Mesenchymal stem cell (in vitro differentiated cells and primary cell): ENCODE measurements around the gene QPCTL.
A peak's percentile ranks its signal among the peaks of the same experiment; 100 is the strongest.

Source experiments
- DNase-seq: peaks from one replicate; pipeline ENCODE4 v3.0.0-alpha.2; 2013
- H2AFZ ChIP-seq: one replicate; pipeline ENCODE4 v1.6.1; 2013; ENCODE audit warnings: low read depth, mild to moderate bottlenecking, control low read depth, inconsistent platforms, low read length, moderate library complexity
- H2AK5ac ChIP-seq: 2 replicates; pipeline ENCODE4 v1.6.1; 2013; ENCODE audit warnings: low read length, moderate library complexity, mild to moderate bottlenecking, inconsistent platforms; ENCODE audit not compliant: severe bottlenecking
- H2BK120ac ChIP-seq: one replicate; pipeline ENCODE4 v1.6.1; 2013; ENCODE audit warnings: low read depth, mild to moderate bottlenecking, inconsistent platforms, low read length, moderate library complexity
- H2BK12ac ChIP-seq, 2 experiments: one replicate each; pipeline ENCODE4 v1.6.1; 2013; ENCODE audit warnings: inconsistent platforms in 2 of 2, low read length in 2 of 2, mild to moderate bottlenecking in 2 of 2, moderate library complexity in 2 of 2, control low read depth in 1 of 2
- H2BK15ac ChIP-seq: one replicate; pipeline ENCODE4 v1.6.1; 2013; ENCODE audit warnings: mild to moderate bottlenecking, low read depth, inconsistent platforms; ENCODE audit not compliant: poor library complexity, severe bottlenecking
- H2BK5ac ChIP-seq: 2 replicates; pipeline ENCODE4 v1.6.1; 2013; ENCODE audit warnings: low read depth, mild to moderate bottlenecking, low read length, control low read depth, inconsistent platforms; ENCODE audit not compliant: poor library complexity, severe bottlenecking
- H3K14ac ChIP-seq, 2 experiments: one replicate each; pipeline ENCODE4 v1.6.1; 2013; ENCODE audit warnings: inconsistent platforms in 2 of 2, low read length in 2 of 2, control low read depth in 1 of 2, mild to moderate bottlenecking in 1 of 2, moderate library complexity in 1 of 2
- H3K18ac ChIP-seq, 2 experiments: one replicate each; pipeline ENCODE4 v1.6.1; 2013; ENCODE audit warnings: inconsistent platforms in 2 of 2, low read length in 2 of 2, control low read depth in 1 of 2, low read depth in 1 of 2, mild to moderate bottlenecking in 1 of 2
- H3K23ac ChIP-seq, 2 experiments: one replicate each; pipeline ENCODE4 v1.6.1; 2013; ENCODE audit warnings: inconsistent platforms in 2 of 2, low read length in 2 of 2, mild to moderate bottlenecking in 2 of 2, moderate library complexity in 2 of 2, control low read depth in 1 of 2
- H3K27ac ChIP-seq: 2 replicates; pipeline ENCODE4 v1.5.1; 2013; ENCODE audit warnings: mild to moderate bottlenecking, moderate library complexity, low read length, control low read depth, inconsistent platforms; ENCODE audit not compliant: poor library complexity, severe bottlenecking
- H3K27me3 ChIP-seq, 2 experiments: 2 replicates each; pipeline versions ENCODE4 v1.6.1 to v1.7.0; 2013; ENCODE audit warnings: low read length in 2 of 2, mild to moderate bottlenecking in 2 of 2, moderate library complexity in 2 of 2, control low read depth in 1 of 2, inconsistent platforms in 1 of 2; ENCODE audit not compliant: control insufficient read depth in 1 of 2, insufficient read depth in 1 of 2
- H3K36me3 ChIP-seq, 2 experiments: 2 replicates each; pipeline versions ENCODE4 v1.6.1 to v1.7.0; 2013; ENCODE audit warnings: low read length in 2 of 2, control low read depth in 1 of 2, inconsistent platforms in 1 of 2, low read depth in 1 of 2, mild to moderate bottlenecking in 1 of 2; ENCODE audit not compliant: insufficient read depth in 2 of 2, control insufficient read depth in 1 of 2
- H3K4ac ChIP-seq, 2 experiments: one replicate each; pipeline ENCODE4 v1.6.1; 2013; ENCODE audit warnings: inconsistent platforms in 2 of 2, low read length in 2 of 2, mild to moderate bottlenecking in 2 of 2, moderate library complexity in 2 of 2, control low read depth in 1 of 2, low read depth in 1 of 2
- H3K4me1 ChIP-seq: 2 replicates; pipeline ENCODE4 v1.6.1; 2013; ENCODE audit warnings: low read depth, low read length, control low read depth; ENCODE audit not compliant: control insufficient read depth, insufficient read depth
- H3K4me2 ChIP-seq: 2 replicates; pipeline ENCODE4 v1.6.1; 2013; ENCODE audit warnings: low read length, mild to moderate bottlenecking, inconsistent platforms; ENCODE audit not compliant: poor library complexity, severe bottlenecking
- H3K4me3 ChIP-seq, 2 experiments: 2 replicates each; pipeline versions ENCODE4 v1.5.1 to v1.7.0; 2013; ENCODE audit warnings: low read length in 2 of 2, mild to moderate bottlenecking in 2 of 2, control low read depth in 1 of 2, low read depth in 1 of 2; ENCODE audit not compliant: insufficient read depth in 1 of 2
- H3K79me1 ChIP-seq: replicated peaks from 2 replicates; pipeline ENCODE4 v1.6.1; 2013; ENCODE audit warnings: mild to moderate bottlenecking, control low read depth, low read length, inconsistent platforms; ENCODE audit not compliant: poor library complexity, severe bottlenecking
- H3K9ac ChIP-seq: 2 replicates; pipeline ENCODE4 v1.7.0; 2013; ENCODE audit warnings: mild to moderate bottlenecking, low read length, moderate library complexity
- H3K9me3 ChIP-seq: 2 replicates; pipeline ENCODE4 v1.7.0; 2013; ENCODE audit warnings: mild to moderate bottlenecking, low read length; ENCODE audit not compliant: control insufficient read depth
- H4K8ac ChIP-seq: one replicate; pipeline ENCODE4 v1.6.1; 2013; ENCODE audit warnings: inconsistent platforms, mild to moderate bottlenecking, low read length, moderate library complexity
- H4K91ac ChIP-seq: one replicate; pipeline ENCODE4 v1.6.1; 2013; ENCODE audit warnings: mild to moderate bottlenecking, low read length, inconsistent platforms
- WGBS: methylation state at CpG from one replicate; pipeline ENCODE4 v1.1.7; 2013; ENCODE audit warnings: mixed read lengths; 5-methylcytosine and 5-hydroxymethylcytosine counted together

The QPCTL gene

GRCh38 chr19:45645068-45645630 lies 47.3 kb upstream of the QPCTL start:
- Histone ChIP-seq H3K18ac (peak overlapping the region in 1 of 2 experiments; percentile 28), H3K14ac (no peak overlapping the region), H3K4me2 (peak overlapping the region; percentile 35), H2AK5ac (no peak overlapping the region), H3K79me1 (no peaks in the 10 kb centered on the region), H3K9me3 (no peaks in the 10 kb centered on the region), H3K4ac (no peak overlapping the region), H2BK5ac (no peak overlapping the region), H4K91ac (no peak overlapping the region), H3K9ac (no peak overlapping the region), H3K23ac (no peak overlapping the region), H4K8ac (no peak overlapping the region), H2BK15ac (no peak overlapping the region), H3K36me3 (no peaks in the 10 kb centered on the region), H2AFZ (no peak overlapping the region), H2BK12ac (no peak overlapping the region), H3K27me3 (peaks cover 0 to 24% of the 10 kb centered on the region in 2 experiments), H3K27ac (no peak overlapping the region), H3K4me3 (peak overlapping the region in 1 of 2 experiments; percentile 66), H3K4me1 (peaks cover 32% of the 10 kb centered on the region), H2BK120ac (no peak overlapping the region)
- no peak for DNase-seq
- WGBS = 42% methylated on average over 30 of the region's 35 CpGs

GRCh38 chr19:45645631-45646344 lies 46.7 kb upstream of the QPCTL start:
- Histone ChIP-seq H3K23ac (no peak overlapping the region), H3K27ac (peak overlapping the region; percentile 86), H2BK15ac (no peak overlapping the region), H4K91ac (no peak overlapping the region), H3K18ac (peak overlapping the region in 1 of 2 experiments; percentile 34), H3K9me3 (no peaks in the 10 kb centered on the region), H2AK5ac (no peak overlapping the region), H3K79me1 (no peaks in the 10 kb centered on the region), H3K4ac (no peak overlapping the region), H3K4me1 (peaks cover 31% of the 10 kb centered on the region), H3K14ac (no peak overlapping the region), H2BK12ac (no peak overlapping the region), H2BK5ac (peak overlapping the region; percentile 69), H3K4me3 (peak overlapping the region; percentile 26 to 66), H3K4me2 (peak overlapping the region; percentile 74), H4K8ac (no peak overlapping the region), H2BK120ac (no peak overlapping the region), H3K27me3 (peaks cover 0 to 24% of the 10 kb centered on the region in 2 experiments), H2AFZ (no peak overlapping the region), H3K9ac (no peak overlapping the region), H3K36me3 (no peaks in the 10 kb centered on the region)
- WGBS = under 1% methylated on average over 15 of the region's 27 CpGs
- peak; percentile 98 for DNase-seq

GRCh38 chr19:45646345-45646698 lies 46.1 kb upstream of the QPCTL start:
- Histone ChIP-seq H3K4ac (no peak overlapping the region), H3K4me1 (peaks cover 27% of the 10 kb centered on the region), H3K18ac (no peak overlapping the region), H3K14ac (no peak overlapping the region), H3K27ac (peak overlapping the region; percentile 86), H3K4me3 (peak overlapping the region in 1 of 2 experiments; percentile 66), H2BK120ac (no peak overlapping the region), H2BK15ac (no peak overlapping the region), H2AK5ac (peak overlapping the region; percentile 85), H3K23ac (no peak overlapping the region), H3K9me3 (no peaks in the 10 kb centered on the region), H3K4me2 (peak overlapping the region; percentile 74), H4K91ac (no peak overlapping the region), H4K8ac (no peak overlapping the region), H3K9ac (no peak overlapping the region), H2AFZ (peak overlapping the region; percentile 39), H3K79me1 (no peaks in the 10 kb centered on the region), H2BK12ac (peak overlapping the region in 1 of 2 experiments; percentile 61), H2BK5ac (no peak overlapping the region), H3K27me3 (peaks cover 0 to 24% of the 10 kb centered on the region in 2 experiments), H3K36me3 (no peaks in the 10 kb centered on the region)
- WGBS = 20% methylated on average over 9 of the region's 9 CpGs
- DNase-seq = no peak

GRCh38 chr19:45650722-45651121 lies 41.7 kb upstream of the QPCTL start:
- Histone ChIP-seq H3K4me1 (peaks cover 1% of the 10 kb centered on the region), H2BK120ac (no peak overlapping the region), H2BK12ac (no peak overlapping the region), H3K4me3 (no peak overlapping the region), H3K18ac (no peak overlapping the region), H3K79me1 (no peaks in the 10 kb centered on the region), H3K23ac (no peak overlapping the region), H4K91ac (no peak overlapping the region), H2AFZ (no peak overlapping the region), H2BK15ac (no peak overlapping the region), H4K8ac (no peak overlapping the region), H3K36me3 (no peaks in the 10 kb centered on the region), H2AK5ac (no peak overlapping the region), H3K4me2 (no peak overlapping the region), H3K14ac (no peak overlapping the region), H3K9ac (no peak overlapping the region), H3K27ac (no peak overlapping the region), H3K9me3 (no peaks in the 10 kb centered on the region), H2BK5ac (no peak overlapping the region), H3K4ac (no peak overlapping the region), H3K27me3 (peaks cover 0 to 15% of the 10 kb centered on the region in 2 experiments)
- WGBS = 83% methylated on average over 3 of the region's 3 CpGs
- DNase-seq = no peak
